IMR-90 (cell line): ENCODE measurements around the gene STIM1. TPM values are rescaled to one million over a fixed set of nuclear protein-coding genes. Genes with fewer than 3 reads are reported as not detected.

Experiments
- ATAC-seq: fragments of 200-7000 bp; cut with Tn5 transposase; 2 replicates; pipeline ENCODE4 v1.9.1; 2020; ENCODE audit warnings: low read depth, mild to moderate bottlenecking, moderate library complexity
- BruUV-seq: library from RNA; stranded (reverse); fragments of 400-500 nt; replicated peaks from 2 replicates; lab custom pipeline; 2021; lab: Mats Ljungman, UMichigan
- CTCF ChIA-PET: fragments of 300-600 bp; formaldehyde crosslinking; extraction: SDS; loops from one replicate; lab custom pipeline; 2021; ENCODE audit warnings: antibody characterized with exemption; lab: Yijun Ruan, JAX
- POLR2A ChIA-PET: fragments of 300-600 bp; sonication (Branson Sonifier 250); formaldehyde crosslinking; loops from one replicate; lab custom pipeline; 2022; ENCODE audit warnings: antibody characterized with exemption; ENCODE audit not compliant: unreplicated experiment; lab: Charles Lee
- DNase-seq: peaks from one replicate; pipeline ENCODE4 v3.0.0; 2013
- H2AFZ ChIP-seq: replicated peaks from 2 replicates; pipeline ENCODE3; 2013; ENCODE audit warnings: low read length, mild to moderate bottlenecking; ENCODE audit not compliant: poor library complexity
- H2AK5ac ChIP-seq: 2 replicates; pipeline ENCODE4 v1.6.1; 2013; ENCODE audit warnings: low read depth, low read length, inconsistent platforms
- H2AK9ac ChIP-seq: replicated peaks from 2 replicates; pipeline ENCODE3; 2013; ENCODE audit warnings: mild to moderate bottlenecking, low read depth, low read length, moderate library complexity; ENCODE audit not compliant: poor library complexity
- H2BK120ac ChIP-seq: 2 replicates; pipeline ENCODE4 v1.6.1; 2013; ENCODE audit warnings: low read depth, low read length, inconsistent platforms
- H2BK15ac ChIP-seq: 3 replicates; pipeline ENCODE4 v1.6.1; 2013; ENCODE audit warnings: low read depth, low read length, inconsistent platforms
- H2BK20ac ChIP-seq: 2 replicates; pipeline ENCODE4 v1.6.1; 2013; ENCODE audit warnings: low read depth, mild to moderate bottlenecking, inconsistent platforms, low read length, moderate library complexity
- H2BK5ac ChIP-seq: 2 replicates; pipeline ENCODE4 v1.6.1; 2013; ENCODE audit warnings: mild to moderate bottlenecking, low read depth, low read length, inconsistent platforms; ENCODE audit not compliant: poor library complexity, severe bottlenecking
- H3K14ac ChIP-seq: replicated peaks from 2 replicates; pipeline ENCODE4 v1.6.1; 2013; ENCODE audit warnings: low read depth, low read length, inconsistent platforms
- H3K18ac ChIP-seq: 2 replicates; pipeline ENCODE4 v1.6.1; 2013; ENCODE audit warnings: low read depth, low read length, control low read depth
- H3K23ac ChIP-seq: 2 replicates; pipeline ENCODE4 v1.6.1; 2013; ENCODE audit warnings: low read depth, low read length, inconsistent platforms
- H3K27ac ChIP-seq: 2 replicates; pipeline ENCODE4 v1.5.1; 2013; ENCODE audit warnings: mild to moderate bottlenecking, control low read depth, low read length; ENCODE audit not compliant: insufficient read depth
- H3K27me3 ChIP-seq: 2 replicates; pipeline ENCODE4 v1.6.1; 2013; ENCODE audit warnings: low read length; ENCODE audit not compliant: control insufficient read depth, insufficient read depth
- H3K36me3 ChIP-seq: 2 replicates; pipeline ENCODE4 v1.6.1; 2013; ENCODE audit warnings: low read length, mixed read lengths; ENCODE audit not compliant: control insufficient read depth, insufficient read depth
- H3K4ac ChIP-seq: 2 replicates; pipeline ENCODE4 v1.6.1; 2013; ENCODE audit warnings: low read depth, low read length, inconsistent platforms
- H3K4me1 ChIP-seq: 2 replicates; pipeline ENCODE4 v1.6.1; 2013; ENCODE audit warnings: low read length, mixed read lengths; ENCODE audit not compliant: control insufficient read depth, insufficient read depth
- H3K4me2 ChIP-seq: 2 replicates; pipeline ENCODE4 v1.6.1; 2013; ENCODE audit warnings: low read depth, mild to moderate bottlenecking, control low read depth, low read length, moderate library complexity
- H3K4me3 ChIP-seq: 2 replicates; pipeline ENCODE4 v1.5.1; 2013; ENCODE audit warnings: low read depth, mild to moderate bottlenecking, control low read depth, low read length, moderate library complexity; ENCODE audit not compliant: insufficient read depth
- H3K56ac ChIP-seq: 2 replicates; pipeline ENCODE4 v1.6.1; 2013; ENCODE audit warnings: low read length, inconsistent platforms; ENCODE audit not compliant: insufficient read depth; ENCODE audit errors: extremely low read depth
- H3K79me1 ChIP-seq, 2 experiments: 2 replicates each; pipeline ENCODE4 v1.6.1; 2013; ENCODE audit warnings: low read length in 2 of 2, inconsistent platforms in 1 of 2, low read depth in 1 of 2
- H3K9ac ChIP-seq: 2 replicates; pipeline ENCODE4 v1.6.1; 2013; ENCODE audit warnings: low read depth, low read length, control low read depth
- H3K9me1 ChIP-seq: 2 replicates; pipeline ENCODE4 v1.6.1; 2013; ENCODE audit warnings: low read length, inconsistent platforms; ENCODE audit not compliant: insufficient read depth
- H3K9me3 ChIP-seq: 2 replicates; pipeline ENCODE4 v1.6.1; 2013; ENCODE audit warnings: low read length; ENCODE audit not compliant: control insufficient read depth, insufficient read depth
- H4K20me1 ChIP-seq: 2 replicates; pipeline ENCODE4 v1.6.1; 2013; ENCODE audit warnings: low read length, inconsistent platforms; ENCODE audit not compliant: insufficient read depth
- H4K5ac ChIP-seq: 2 replicates; pipeline ENCODE4 v1.6.1; 2013; ENCODE audit warnings: mild to moderate bottlenecking, low read depth, low read length, control low read depth
- H4K8ac ChIP-seq, 2 experiments: 2 replicates each; pipeline ENCODE4 v1.6.1; 2013; ENCODE audit warnings: low read depth in 2 of 2, low read length in 2 of 2, control low read depth in 1 of 2, inconsistent platforms in 1 of 2
- H4K91ac ChIP-seq: 2 replicates; pipeline ENCODE4 v1.6.1; 2013; ENCODE audit warnings: low read depth, low read length, inconsistent platforms; ENCODE audit not compliant: insufficient read depth
- CTCF ChIP-seq: conservative IDR thresholded peaks from 2 replicates; pipeline ENCODE4 v1.5.1; 2012; ENCODE audit warnings: mild to moderate bottlenecking, low read depth, low read length, improper control_type of control experiment
- WGBS, 2 experiments: methylation state at CpG; one replicate each; pipeline versions ENCODE4 v1.1.5 to v1.1.7; 2013; ENCODE audit warnings: missing lambda C conversion rate in 2 of 2; ENCODE audit not compliant: insufficient read length in 1 of 2; ENCODE audit errors: extremely low coverage in 2 of 2; 5-methylcytosine and 5-hydroxymethylcytosine counted together
- dilution Hi-C: fragments of 300-500 bp; cut with HindIII; formaldehyde crosslinking; loops from one replicate; pipeline ENCODE4 v1.14.3; 2018; ENCODE audit warnings: low sequenced_read_pairs; ENCODE audit not compliant: unreplicated experiment
- in situ Hi-C: fragments of 300-500 bp; cut with MboI; formaldehyde crosslinking; loops from 3 replicates; pipeline ENCODE4 v1.14.3; 2019; ENCODE audit warnings: low sequenced_read_pairs, inconsistent platforms, mixed read lengths
- intact Hi-C: fragments of 100-400 bp; cut with micrococcal nuclease; formaldehyde crosslinking; loops from 2 replicates; pipeline ENCODE4 v1.10.0; 2022
- polyA plus RNA-seq, 3 experiments: library from polyadenylated mRNA; depleted of rRNA; stranded (reverse); fragments of >200 nt; gene quantifications; 2 replicates each; pipeline ENCODE4 v1.2.3, GENCODE V29; 2012; ENCODE audit warnings: low replicate concordance in 1 of 3
- total RNA-seq: library from RNA; depleted of rRNA; stranded (reverse); fragments of >200 nt; gene quantifications from 2 replicates; pipeline ENCODE4 v1.2.3, GENCODE V29; 2012

Gene STIM1
- total and polyA plus RNA-seq, 2 of the 4 experiments (the other 2 are of a cell fraction) = 17.9 to 23.0 TPM

- Histone ChIP-seq H3K4me2 (no peak overlapping the region), H4K5ac (no peak overlapping the region), H3K18ac (no peak overlapping the region), H3K4me1 (no peaks in the 10 kb centered on the region), H3K27ac (no peak overlapping the region), H3K27me3 (no peaks in the 10 kb centered on the region), H4K20me1 (no peaks in the 10 kb centered on the region), H3K4me3 (no peak overlapping the region), H3K9me3 (no peaks in the 10 kb centered on the region), H2BK20ac (no peak overlapping the region), H2BK120ac (no peak overlapping the region), H2BK15ac (no peak overlapping the region), H4K8ac (no peak overlapping the region), H2AK9ac (no peak overlapping the region), H3K9ac (no peak overlapping the region), H2AFZ (no peak overlapping the region), H3K14ac (no peak overlapping the region), H3K56ac (no peak overlapping the region), H3K79me1 (peaks cover 0 to 4% of the 10 kb centered on the region in 2 experiments; a peak in 1 of 4 replicates), H2AK5ac (no peak overlapping the region), H3K9me1 (peaks cover 6% of the 10 kb centered on the region; the same call in 1 of the 2 replicates), H3K36me3 (no peaks in the 10 kb centered on the region), H3K4ac (no peak overlapping the region), H2BK5ac (no peak overlapping the region), H3K23ac (no peak overlapping the region), H4K91ac (no peak overlapping the region)
- dilution Hi-C loops = no loop called here
- WGBS, 2 experiments = no CpG with 5 or more reads among the region's 3 CpGs
- ATAC-seq (no peak), DNase-seq (no peak)
- in situ Hi-C loops = no loop called here
- TF ChIP-seq CTCF = no peak
- no TSS peak for BruUV-seq
- intact Hi-C loops = no loop called here
- ChIA-PET CTCF (interaction anchor here (0.6 kb wide), 1 partner anchor 41 kb away, joined by 10 read pairs; no protein-coding TSS in a partner anchor), POLR2A (no interaction called here)
Measured at GRCh38 chr11:3810446-3810845, 45.0 kb upstream of the STIM1 start.
